H1 (cell line): ENCODE results near the gene SOX12.

Source experiments
- CHD1 ChIP-seq: IDR thresholded peaks from 2 replicates; pipeline ENCODE4 v1.6.1; 2012; ENCODE audit warnings: low read depth, low read length, improper control_type of control experiment
- CTCF ChIP-seq, 3 experiments: IDR thresholded peaks; 1 replicate in 2 of 3; 2 replicates in 1 of 3; pipeline versions ENCODE4 v1.5.1 to v1.6.1; 2011; ENCODE audit warnings: low read length in 3 of 3, mild to moderate bottlenecking in 3 of 3, inconsistent platforms in 2 of 3, low read depth in 1 of 3, moderate library complexity in 1 of 3; ENCODE audit not compliant: insufficient read depth in 1 of 3; ENCODE audit errors: control extremely low read depth in 1 of 3
- MAFK ChIP-seq: IDR thresholded peaks from 2 replicates; pipeline ENCODE4 v1.6.1; 2012; ENCODE audit warnings: low read depth, mild to moderate bottlenecking, improper control_type of control experiment, low read length

DNA sequence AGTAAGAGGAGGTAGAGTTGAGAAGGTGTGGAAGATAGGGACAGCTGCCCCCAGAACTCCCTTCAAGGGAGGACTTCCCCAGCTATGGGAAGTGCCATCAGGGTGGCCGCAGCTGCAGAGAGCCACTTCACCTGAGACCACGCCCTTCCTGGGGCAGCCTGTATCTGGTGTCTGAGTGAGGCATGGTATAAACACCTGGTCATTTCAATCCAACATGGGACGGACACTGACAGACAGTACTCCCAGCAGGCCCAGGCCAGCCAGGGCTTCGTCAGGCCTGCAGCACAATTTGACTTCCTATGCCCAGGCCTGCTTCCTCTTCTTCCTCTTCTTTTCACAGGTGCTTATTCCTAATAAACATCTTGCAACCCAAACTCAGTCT is 4.5 kb downstream of the SOX12 start:
- TF ChIP-seq MAFK (no peak), CHD1 (no peak), CTCF (IDR thresholded peaks at IDR 0.05; ENCODE audit: control extremely low read depth in 1 of 3, insufficient read depth in 1 of 3, low read depth in 1 of 3, low read length in 3 of 3) (no peak)
